ENCODE measurements around the gene TBL2.
"Not testable (repeated sequence)": the region's sequence is repeated elsewhere in the genome, so short reads cannot be mapped to it uniquely, and the experiment has no call there.

Gene TBL2

DNA sequence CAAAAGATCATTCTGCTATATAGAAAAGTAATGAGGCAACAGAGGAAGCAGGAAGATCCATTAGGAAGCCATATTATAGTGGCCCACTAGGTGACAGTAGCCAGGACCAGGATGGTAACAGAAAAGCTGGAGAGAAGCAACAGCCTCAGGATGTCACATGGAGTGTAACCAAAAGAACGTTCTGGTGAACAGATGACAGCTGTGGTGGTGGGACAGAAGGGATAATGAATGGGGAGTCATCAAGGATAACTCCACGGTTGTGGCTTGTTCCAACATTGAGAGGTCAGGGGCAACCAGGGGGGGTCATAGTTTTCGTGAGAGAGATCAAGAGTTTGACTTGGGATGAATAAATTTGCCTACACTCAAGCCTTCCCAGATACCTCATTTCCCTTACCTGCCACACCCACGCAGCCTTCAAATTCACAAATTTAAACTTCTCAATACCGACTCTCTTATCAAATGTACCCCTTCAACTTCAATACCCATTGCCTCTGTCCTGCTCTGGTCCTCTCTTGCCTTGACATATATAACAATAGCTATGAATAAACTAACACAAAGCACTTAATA lies 9.3 kb downstream of the TBL2 start:
- Mint-ChIP-seq H3K27me3 (no peaks in the 10 kb centered on the region), H3K4me1 (ENCODE audit: low read depth) (peaks cover 22% of the 10 kb centered on the region), H3K36me3 (ENCODE audit: low read depth) (peaks cover 55% of the 10 kb centered on the region), H3K4me3 (no peak overlapping the region), H3K9me3 (no peaks in the 10 kb centered on the region), H3K27ac (no peak overlapping the region)
- intact Hi-C loops (cut with micrococcal nuclease) = loop anchor here (2.0 kb wide), 1 partner anchor 20 kb away; no protein-coding TSS in a partner anchor

DNA sequence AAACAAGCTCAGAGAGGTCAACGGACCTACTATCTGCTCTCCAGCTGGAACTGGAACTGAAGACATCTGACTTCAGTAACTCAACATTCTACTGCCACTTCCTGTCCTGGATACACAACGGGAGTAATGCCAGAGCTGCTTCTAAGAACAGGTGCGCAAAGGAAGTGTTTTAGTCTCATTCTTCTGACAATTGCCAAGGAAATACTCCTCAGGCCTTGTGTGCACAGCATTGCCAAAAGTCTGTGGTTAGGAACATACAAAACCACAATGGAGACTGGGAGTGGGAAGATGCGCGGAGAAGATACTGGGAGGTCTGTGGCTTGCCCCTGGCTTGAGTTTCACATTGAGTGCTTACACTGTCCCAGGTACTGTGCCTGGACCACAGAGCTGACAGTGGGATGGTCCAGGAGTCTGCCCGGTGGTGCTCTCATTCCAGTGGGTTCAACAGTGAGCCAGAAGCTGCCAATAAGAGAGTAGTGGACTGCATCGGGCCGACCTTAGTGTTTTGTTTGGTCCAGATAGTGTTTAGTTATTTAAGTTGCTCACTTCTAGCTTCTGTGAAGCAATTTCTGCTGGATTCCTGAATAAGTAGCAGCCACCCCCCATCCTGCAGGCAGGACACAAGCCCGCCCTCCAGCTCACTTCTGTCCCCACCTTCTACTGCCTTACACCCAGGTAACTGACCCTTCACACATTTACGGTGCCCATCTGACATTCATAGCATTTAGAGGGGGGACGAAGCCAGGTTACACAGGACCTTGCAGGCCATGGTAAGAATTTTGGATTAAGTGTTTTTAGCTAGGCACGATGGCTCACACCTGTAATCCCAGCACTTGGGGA lies 10.3 kb downstream of the TBL2 start:
- H3K4me1 Mint-ChIP-seq (ENCODE audit: low read depth) = peaks cover 18% of the 10 kb centered on the region
- intact Hi-C loops (cut with micrococcal nuclease) = loop anchor here (2.0 kb wide), 1 partner anchor 19 kb away; no protein-coding TSS in a partner anchor
- H3K9me3 Mint-ChIP-seq = no peaks in the 10 kb centered on the region
- H3K36me3 Mint-ChIP-seq (ENCODE audit: low read depth) = peaks cover 44% of the 10 kb centered on the region
- H3K27me3 Mint-ChIP-seq = no peaks in the 10 kb centered on the region
- no peak overlapping the region for H3K27ac Mint-ChIP-seq
- no peak overlapping the region for H3K4me3 Mint-ChIP-seq

DNA sequence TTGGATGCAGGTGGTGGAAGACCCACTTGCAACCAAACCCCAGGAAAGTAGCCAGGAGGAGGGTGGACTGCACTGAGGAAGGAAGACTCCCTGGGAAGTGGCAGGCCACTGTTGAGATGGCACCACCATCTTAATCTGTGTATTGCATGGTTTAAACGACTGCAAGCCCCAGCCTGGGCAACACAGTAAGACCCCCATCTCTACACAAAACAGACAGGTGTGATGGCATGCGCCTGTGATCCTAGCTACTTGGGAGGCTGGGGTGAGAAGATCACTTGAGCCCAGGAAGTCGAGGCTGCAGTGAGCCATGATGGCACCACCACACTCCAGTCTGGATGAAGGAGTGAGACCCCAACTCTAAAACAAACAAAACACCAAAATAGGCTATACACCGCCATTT lies 11.2 kb downstream of the TBL2 start:
- Mint-ChIP-seq H3K27me3 (no peaks in the 10 kb centered on the region), H3K9me3 (no peaks in the 10 kb centered on the region), H3K4me3 (no peak overlapping the region), H3K36me3 (ENCODE audit: low read depth) (peaks cover 35% of the 10 kb centered on the region), H3K27ac (no peak overlapping the region), H3K4me1 (ENCODE audit: low read depth) (peaks cover 16% of the 10 kb centered on the region)
- intact Hi-C loops (cut with micrococcal nuclease) = no loop called here

DNA sequence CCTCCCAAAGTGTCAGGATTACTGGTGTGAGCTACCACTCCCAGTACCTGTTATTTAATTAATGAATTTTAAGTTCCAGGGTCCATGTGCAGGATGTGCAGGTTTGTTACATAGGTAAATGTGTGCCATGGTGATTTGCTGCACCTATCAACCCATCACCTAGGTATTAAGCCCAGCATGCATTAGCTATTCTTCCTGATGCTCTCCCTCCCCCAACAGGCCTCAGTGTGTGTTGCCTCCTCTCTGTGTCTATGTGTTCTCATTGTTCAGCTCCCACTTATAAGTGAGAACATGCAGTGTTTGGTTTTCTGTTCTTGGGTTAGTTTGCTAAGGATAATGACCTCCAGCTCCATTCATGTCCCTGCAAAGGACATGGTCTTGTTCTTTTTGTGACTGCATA lies 11.9 kb downstream of the TBL2 start:
- H3K27me3 Mint-ChIP-seq; H3K9me3 Mint-ChIP-seq; intact Hi-C loops (cut with micrococcal nuclease): not testable (repeated sequence)
- H3K4me3 Mint-ChIP-seq = peak overlapping the region; percentile 52
- peaks cover 28% of the 10 kb centered on the region for H3K36me3 Mint-ChIP-seq (ENCODE audit: low read depth)
- H3K27ac Mint-ChIP-seq = peak overlapping the region; percentile 40
- peaks cover 20% of the 10 kb centered on the region for H3K4me1 Mint-ChIP-seq (ENCODE audit: low read depth)

DNA sequence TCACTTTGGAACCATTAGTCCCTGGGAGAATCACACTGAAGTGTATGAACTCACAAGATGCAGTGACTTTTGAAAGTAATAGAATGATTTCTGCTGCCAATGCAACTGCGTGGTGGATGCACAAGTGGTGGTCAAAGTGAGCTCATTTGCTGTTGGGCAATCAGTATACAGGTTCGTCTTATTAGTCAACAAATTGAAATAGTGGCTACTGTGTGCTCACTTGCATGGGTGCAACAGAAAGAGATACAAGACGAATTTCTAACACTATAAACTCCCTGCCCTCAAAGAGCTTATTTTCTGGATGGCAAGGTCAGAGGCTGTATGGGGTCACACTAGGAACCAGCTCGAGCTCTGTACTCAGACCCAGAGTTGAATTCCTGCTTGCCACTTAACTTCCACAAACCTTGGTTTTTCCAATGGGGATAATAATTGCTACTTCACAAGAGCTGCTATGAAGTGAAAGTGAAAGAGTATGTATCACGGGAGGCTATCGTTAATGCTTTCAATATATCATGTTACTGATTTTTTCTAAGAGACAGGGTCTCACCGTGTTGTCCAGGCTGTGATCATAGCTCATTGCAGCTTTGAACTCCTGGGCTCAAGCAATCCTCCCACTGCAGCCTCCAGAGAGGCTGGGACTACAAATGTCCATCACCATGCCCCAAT lies 12.6 kb downstream of the TBL2 start:
- H3K27ac Mint-ChIP-seq = peak overlapping the region; percentile 40
- peak overlapping the region; percentile 52 for H3K4me3 Mint-ChIP-seq
- H3K36me3 Mint-ChIP-seq (ENCODE audit: low read depth) = peaks cover 22% of the 10 kb centered on the region
- peaks cover under 1% of the 10 kb centered on the region for H3K27me3 Mint-ChIP-seq
- H3K4me1 Mint-ChIP-seq (ENCODE audit: low read depth) = peaks cover 20% of the 10 kb centered on the region
- intact Hi-C loops (cut with micrococcal nuclease) = no loop called here
- no peaks in the 10 kb centered on the region for H3K9me3 Mint-ChIP-seq

DNA sequence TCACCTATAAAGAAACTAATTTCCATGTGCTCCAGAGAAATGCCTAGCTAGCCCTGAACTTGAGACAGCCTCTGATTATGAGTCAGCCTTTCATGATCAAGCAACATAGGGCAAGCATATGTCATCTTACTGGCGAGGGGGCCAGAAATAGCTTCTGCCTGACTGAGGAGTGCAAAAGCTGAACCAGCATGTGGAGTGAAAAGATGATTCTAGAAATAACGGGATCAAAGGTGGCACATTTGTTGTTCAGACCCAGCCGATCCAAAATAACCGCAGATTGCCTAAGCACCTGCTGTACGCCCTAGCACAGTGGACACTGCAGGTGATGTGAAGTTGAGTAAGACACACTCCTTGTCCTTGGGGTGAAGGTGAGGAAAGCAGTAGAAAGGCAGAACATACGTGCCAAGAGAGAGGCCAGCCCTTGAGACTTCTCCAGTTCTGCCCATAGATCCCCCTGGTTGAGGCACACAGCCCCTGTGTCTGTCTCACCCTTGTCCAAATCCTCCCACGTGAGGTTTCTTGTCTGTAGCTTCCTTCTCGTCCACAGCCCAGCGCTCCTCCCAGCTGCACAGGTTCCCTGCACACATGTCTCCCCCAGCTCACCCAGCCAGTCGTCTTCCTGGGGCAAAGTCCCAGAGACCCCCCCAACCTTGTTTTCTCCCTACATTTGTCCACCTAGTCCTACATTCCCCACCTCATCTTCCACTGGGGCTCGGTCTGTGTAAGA lies 18.1 kb downstream of the TBL2 start:
- H3K4me3 Mint-ChIP-seq = no peak overlapping the region
- H3K9me3 Mint-ChIP-seq = no peaks in the 10 kb centered on the region
- peaks cover 20% of the 10 kb centered on the region for H3K36me3 Mint-ChIP-seq (ENCODE audit: low read depth)
- intact Hi-C loops (cut with micrococcal nuclease) = no loop called here
- peaks cover 38% of the 10 kb centered on the region for H3K4me1 Mint-ChIP-seq (ENCODE audit: low read depth)
- peaks cover 4% of the 10 kb centered on the region for H3K27me3 Mint-ChIP-seq
- H3K27ac Mint-ChIP-seq = no peak overlapping the region

DNA sequence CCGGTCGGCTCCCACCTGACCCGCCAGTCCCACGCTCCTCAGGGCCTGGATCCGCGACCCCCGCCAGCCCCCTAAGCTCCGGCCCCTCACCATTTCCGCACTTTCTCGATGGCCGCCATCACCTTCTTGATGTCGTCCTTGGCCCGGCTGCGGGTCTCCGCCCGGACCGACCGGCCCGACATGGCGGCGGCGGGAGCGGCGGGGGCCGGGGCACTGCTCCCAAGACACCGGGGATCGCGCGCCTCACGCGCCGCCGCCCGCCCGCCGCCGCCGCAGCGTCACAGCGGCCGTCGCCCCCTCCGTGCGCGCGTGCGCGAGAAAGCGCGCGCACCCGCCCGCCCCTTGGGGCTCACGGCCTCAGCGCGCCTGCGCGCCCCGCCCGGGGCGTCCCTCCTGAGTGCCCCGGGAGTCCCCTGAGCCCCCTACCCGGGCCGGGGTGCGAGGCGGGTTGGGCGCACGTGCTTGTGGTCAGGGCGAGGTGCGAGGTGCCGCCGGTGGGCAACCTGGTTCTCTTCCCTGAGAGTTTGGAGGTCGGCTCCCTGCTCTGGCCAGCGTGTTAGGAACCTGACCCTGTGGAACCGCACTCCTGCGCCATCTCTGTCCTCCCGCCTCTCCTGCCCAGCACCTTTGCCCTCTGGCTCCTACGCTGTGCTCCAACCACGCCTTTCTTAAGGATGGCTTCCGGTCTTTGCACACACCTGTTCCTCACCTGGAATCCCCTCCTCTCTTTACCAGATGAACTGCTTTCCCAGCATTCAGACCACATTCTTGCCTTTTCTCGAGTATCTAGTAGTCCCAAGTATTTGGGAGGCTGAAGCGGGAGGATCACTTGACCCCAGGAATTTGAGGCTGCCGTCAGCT lies 20.8 kb downstream of the TBL2 start, which contains the start of gene BCL7B:
Gene BCL7B, minus strand, starts transcription at position 294 of the 861 bp plus-strand sequence. Its CDS starts 112 bp downstream, at position 182.
- intact Hi-C loops (cut with micrococcal nuclease) = loop anchor here (1.0 kb wide), 2 partner anchors 21 to 35 kb away; partner anchors contain the start of genes BAZ1B and TBL2
- peaks cover 4% of the 10 kb centered on the region for H3K27me3 Mint-ChIP-seq
- peak within 1 kb of the TSS; percentile 94 for H3K4me3 Mint-ChIP-seq
- H3K27ac Mint-ChIP-seq = peak within 1 kb of the TSS; percentile 97
- H3K36me3 Mint-ChIP-seq (ENCODE audit: low read depth) = peaks cover 46% of the 10 kb centered on the region
- peaks cover 49% of the 10 kb centered on the region for H3K4me1 Mint-ChIP-seq (ENCODE audit: low read depth)
- no peaks in the 10 kb centered on the region for H3K9me3 Mint-ChIP-seq

DNA sequence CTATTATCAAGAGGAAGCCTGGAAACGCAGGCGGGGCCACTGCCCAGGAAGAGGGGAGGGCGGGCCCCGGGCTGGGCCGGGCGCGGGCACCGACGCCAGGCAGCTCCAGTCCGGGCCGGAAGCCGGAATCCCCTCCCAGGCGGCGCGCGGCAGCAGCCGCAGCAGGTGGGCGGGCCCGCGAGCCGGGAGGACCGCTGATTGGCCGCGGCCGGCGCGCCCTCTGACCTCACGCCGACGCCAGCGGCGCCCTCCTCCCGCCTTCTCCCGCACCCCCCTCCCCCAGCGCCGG lies 21.3 kb downstream of the TBL2 start:
- Mint-ChIP-seq H3K27me3 (peaks cover 4% of the 10 kb centered on the region), H3K9me3 (no peaks in the 10 kb centered on the region), H3K27ac (peak overlapping the region; percentile 97), H3K4me1 (ENCODE audit: low read depth) (peaks cover 46% of the 10 kb centered on the region), H3K4me3 (peak overlapping the region; percentile 94), H3K36me3 (ENCODE audit: low read depth) (peaks cover 52% of the 10 kb centered on the region)
- intact Hi-C loops (cut with micrococcal nuclease) = loop anchor here (1.0 kb wide), 2 partner anchors 21 to 35 kb away; partner anchors contain the start of genes BAZ1B and TBL2

DNA sequence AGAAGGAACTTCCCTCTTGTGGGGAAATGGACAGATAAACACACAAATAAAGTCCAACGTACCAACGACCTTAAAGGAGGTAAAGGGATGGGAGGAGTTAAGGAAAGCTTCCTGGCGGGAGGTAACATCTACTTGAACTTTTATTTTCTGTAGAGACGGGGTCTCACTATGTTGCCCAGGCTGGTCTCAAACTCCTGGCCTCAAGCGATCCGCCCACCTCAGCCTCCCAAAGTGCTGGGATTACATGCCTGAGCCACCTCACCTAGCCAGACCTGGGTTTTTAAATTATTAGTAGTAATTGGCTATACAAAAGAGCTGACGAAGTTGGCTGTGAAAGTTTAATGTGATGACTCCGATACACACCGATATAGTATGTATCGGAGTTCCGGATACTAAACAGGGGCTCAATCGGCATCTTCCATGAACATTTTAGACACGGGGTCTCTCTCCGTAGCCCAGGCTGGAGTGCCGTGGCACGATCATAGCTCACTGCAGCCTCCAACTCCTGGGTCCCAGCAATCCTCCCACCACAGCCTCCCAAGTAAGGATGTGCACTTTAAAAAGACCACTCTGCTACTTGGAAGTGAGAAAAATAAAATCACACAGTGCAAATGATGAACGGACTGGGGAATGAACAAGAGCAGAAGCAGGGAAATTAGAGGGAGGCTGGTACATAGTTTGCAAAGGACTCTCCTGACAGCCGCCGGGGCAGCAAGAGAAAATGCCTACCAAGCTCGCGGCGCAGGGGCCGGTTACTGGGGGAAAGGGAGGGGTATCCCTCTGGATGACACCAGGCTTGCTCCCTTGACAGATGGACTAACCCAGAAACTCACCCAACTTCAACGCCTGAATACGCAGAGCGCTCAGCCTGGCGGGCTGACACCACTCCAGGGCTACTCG lies 21.9 kb downstream of the TBL2 start:
- peak overlapping the region; percentile 94 for H3K4me3 Mint-ChIP-seq
- no peaks in the 10 kb centered on the region for H3K9me3 Mint-ChIP-seq
- peaks cover 4% of the 10 kb centered on the region for H3K27me3 Mint-ChIP-seq
- peaks cover 58% of the 10 kb centered on the region for H3K36me3 Mint-ChIP-seq (ENCODE audit: low read depth)
- H3K4me1 Mint-ChIP-seq (ENCODE audit: low read depth) = peaks cover 43% of the 10 kb centered on the region
- peak overlapping the region; percentile 97 for H3K27ac Mint-ChIP-seq
- intact Hi-C loops (cut with micrococcal nuclease) = loop anchor here (1.0 kb wide), 2 partner anchors 22 to 34 kb away; partner anchors contain the start of genes BAZ1B and TBL2

DNA sequence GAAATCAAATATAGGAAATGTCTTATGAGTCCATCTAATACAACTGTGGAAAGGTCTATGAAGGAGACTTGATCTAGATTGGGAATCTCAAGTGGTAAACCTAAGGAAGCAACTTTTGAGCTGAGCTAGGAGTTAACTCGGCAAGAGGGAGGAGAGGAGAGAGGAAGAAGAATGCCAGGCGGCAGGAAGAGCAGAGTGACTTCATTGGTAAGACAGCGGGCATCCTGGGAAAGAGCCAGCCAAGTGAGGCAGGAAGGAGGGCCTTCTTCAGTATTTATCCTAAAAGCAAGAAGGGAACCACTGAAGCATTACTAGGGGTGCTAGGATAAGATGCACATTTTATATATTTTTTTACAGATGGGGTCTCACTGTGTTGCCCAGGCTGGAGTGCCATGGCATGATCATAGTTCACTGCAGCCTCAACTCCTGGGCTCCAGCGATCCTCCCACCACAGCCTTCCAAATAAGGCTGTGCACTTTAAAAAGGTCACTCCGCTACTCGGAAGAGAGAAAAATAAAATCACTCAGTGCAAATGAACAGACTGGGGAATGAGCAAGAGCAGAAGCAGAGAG lies 22.9 kb downstream of the TBL2 start:
- H3K27me3 Mint-ChIP-seq = peaks cover under 1% of the 10 kb centered on the region
- peaks cover 67% of the 10 kb centered on the region for H3K36me3 Mint-ChIP-seq (ENCODE audit: low read depth)
- H3K4me3 Mint-ChIP-seq = peak overlapping the region; percentile 94
- intact Hi-C loops (cut with micrococcal nuclease) = no loop called here
- H3K27ac Mint-ChIP-seq = peak overlapping the region; percentile 18
- no peaks in the 10 kb centered on the region for H3K9me3 Mint-ChIP-seq
- H3K4me1 Mint-ChIP-seq (ENCODE audit: low read depth) = peaks cover 39% of the 10 kb centered on the region

DNA sequence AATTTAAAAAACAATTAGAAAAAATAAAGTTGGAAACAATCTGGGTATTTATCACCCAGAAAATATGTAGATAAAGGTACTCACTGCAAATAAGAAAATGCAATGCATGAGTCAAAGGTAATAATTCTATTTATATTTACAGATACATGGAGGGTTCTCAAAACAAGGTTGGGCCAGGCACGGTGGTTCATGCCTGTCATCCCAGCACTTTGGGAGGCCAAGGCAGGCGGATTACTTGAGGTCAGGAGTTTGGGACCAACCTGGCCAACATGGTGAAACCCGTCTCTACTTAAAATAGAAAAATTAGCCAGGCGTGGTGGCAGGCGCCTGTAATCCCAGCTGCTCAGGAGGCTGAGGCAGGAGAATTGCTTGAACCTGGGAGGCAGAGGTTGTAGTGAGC lies 28.3 kb downstream of the TBL2 start:
- H3K27ac Mint-ChIP-seq; H3K27me3 Mint-ChIP-seq; intact Hi-C loops (cut with micrococcal nuclease); H3K4me3 Mint-ChIP-seq; H3K9me3 Mint-ChIP-seq: not testable (repeated sequence)
- peaks cover 35% of the 10 kb centered on the region for H3K4me1 Mint-ChIP-seq (ENCODE audit: low read depth)
- peaks cover 100% of the 10 kb centered on the region for H3K36me3 Mint-ChIP-seq (ENCODE audit: low read depth)

DNA sequence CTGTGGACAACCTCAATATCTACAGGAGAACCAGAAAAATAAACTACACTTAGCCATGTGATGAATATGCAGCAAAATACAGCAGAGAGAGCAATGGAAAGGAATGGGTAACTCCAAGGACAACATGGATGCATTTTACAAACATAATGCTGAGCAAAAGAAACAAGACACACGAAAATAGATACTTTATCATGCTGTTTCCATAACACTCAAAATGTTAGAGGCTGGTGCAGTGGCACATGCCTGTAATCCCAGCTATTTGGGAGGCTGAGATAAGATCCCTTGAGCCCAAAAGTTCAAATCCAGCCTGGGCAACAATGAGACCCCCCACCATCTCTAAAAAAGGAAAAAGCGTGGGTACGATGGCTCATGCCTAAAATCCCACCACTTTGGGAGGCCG lies 29.2 kb downstream of the TBL2 start:
- intact Hi-C loops (cut with micrococcal nuclease) = loop anchor here (2.0 kb wide), 1 partner anchor 20 kb away; no protein-coding TSS in a partner anchor
- Mint-ChIP-seq H3K4me1 (ENCODE audit: low read depth) (peaks cover 26% of the 10 kb centered on the region), H3K4me3 (no peak overlapping the region), H3K27ac (no peak overlapping the region), H3K9me3 (no peaks in the 10 kb centered on the region), H3K27me3 (no peaks in the 10 kb centered on the region), H3K36me3 (ENCODE audit: low read depth) (peaks cover 98% of the 10 kb centered on the region)
